HS-27A (cell line): ENCODE measurements around the gene IL16.

ENCODE experiments used
- DNase-seq: peaks from one replicate; pipeline ENCODE4 v3.0.0-alpha.2; 2012; ENCODE audit warnings: low read depth, missing footprints

Gene IL16

DNA sequence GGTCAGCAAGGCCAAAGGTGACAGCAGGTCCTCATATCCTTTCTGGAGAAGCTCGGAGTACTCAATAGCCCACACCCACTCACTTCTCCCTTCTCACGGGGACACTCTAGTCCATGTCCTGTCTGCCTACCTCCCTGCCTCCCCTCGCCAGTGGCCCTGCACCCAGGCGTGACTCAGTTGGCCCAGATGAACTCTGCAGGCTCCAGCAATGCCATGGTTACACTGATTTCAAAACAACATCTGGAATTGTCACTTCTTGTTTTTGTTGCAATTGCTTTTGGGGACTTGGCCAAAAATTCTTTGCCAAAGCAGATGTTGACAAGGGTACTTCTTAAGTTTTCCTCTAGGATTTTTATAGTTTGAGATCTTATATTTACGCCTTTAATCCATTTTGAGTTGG, 13.0 kb downstream of the IL16 start:
- no peak for DNase-seq

GRCh38 chr15:81211376-81211775, 14.7 kb downstream of the IL16 start:
- no peak for DNase-seq

DNA sequence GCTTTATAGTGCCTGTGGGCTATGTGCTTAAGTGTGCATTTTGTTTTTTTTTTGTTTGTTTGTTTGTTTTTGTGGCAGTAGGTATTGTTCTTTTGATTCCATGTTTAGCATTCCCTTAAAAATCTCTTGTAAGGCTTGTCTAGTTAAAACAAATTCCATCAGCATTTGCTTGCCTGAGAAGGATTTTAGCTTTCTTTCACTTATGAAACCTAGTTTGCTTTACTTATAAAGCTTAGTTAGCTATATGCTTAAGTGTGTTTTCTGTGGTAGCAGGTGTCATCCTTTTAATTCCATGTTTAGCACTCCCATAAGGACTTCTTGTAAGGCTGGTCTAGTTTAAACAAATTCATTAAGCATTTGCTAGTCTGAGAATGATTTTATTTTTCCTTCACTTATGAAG, 17.3 kb downstream of the IL16 start:
- DNase-seq: no peak

DNA sequence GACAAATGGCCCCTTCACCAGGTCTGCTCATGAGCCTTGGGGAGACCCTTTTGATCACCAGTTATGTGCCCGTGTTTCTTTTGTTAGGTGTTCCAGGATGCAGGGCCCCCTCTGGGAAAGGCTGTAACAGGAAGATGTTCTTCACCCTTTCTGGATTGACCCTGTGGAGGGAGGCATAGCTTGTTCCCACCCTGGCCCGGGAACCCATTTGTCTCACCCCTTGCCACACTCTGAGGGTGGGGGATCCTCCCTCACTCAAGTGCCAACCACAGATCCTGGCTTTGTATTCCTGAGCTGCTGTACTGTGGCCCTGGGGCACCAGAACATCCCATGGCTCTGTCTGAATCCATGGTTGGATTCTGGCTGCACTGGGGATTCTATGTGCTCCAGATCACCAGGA, 18.9 kb downstream of the IL16 start:
- no peak for DNase-seq

GRCh38 chr15:81215983-81216382, 19.3 kb downstream of the IL16 start:
- DNase-seq: no peak

DNA sequence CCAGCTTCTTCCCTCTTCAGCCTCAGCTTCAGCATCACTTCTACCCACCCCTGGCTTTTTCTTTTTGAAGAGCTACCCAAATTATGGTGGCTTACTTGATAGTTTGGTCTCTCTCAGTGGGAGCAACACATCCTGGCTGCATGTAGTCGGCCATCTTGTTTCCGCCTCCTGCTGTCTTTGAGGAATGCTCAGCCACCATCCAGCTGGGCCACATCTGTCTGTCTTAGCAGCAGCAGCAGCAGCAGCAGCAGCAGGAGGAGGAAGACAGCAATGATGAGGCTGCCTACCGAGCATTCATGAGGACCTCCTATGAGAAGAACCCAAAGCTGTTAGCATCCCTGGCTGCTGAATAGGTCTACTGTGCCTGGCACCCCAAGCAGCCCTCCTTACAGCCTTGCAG, 19.7 kb downstream of the IL16 start:
- no peak for DNase-seq

GRCh38 chr15:81221449-81221848, 24.8 kb downstream of the IL16 start:
- DNase-seq: no peak

- DNase-seq: no peak
Observed at GRCh38 chr15:81222007-81222406, 25.3 kb downstream of the IL16 start.

GRCh38 chr15:81223346-81223971, 26.8 kb downstream of the IL16 start:
- DNase-seq: no peak

DNA sequence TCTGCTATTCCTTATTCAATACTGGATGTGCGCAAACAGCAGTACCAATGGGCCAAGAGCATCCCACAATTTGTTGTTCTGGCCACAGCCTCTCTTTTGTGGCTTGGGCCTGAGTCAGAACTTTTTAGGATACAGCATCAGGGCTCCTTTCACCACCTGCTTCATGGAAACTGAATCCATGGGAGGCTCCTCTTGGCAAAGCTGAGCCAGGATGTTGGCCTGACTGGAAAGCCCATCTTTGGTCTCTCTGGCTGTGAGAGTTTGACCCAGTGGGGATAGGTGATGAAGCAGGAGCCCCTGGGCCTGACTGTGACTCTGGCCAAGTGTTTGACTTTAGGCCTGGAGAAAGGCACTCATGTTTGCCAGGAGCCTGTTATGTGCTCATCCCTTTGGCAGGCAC, 27.6 kb downstream of the IL16 start:
- no peak for DNase-seq

DNA sequence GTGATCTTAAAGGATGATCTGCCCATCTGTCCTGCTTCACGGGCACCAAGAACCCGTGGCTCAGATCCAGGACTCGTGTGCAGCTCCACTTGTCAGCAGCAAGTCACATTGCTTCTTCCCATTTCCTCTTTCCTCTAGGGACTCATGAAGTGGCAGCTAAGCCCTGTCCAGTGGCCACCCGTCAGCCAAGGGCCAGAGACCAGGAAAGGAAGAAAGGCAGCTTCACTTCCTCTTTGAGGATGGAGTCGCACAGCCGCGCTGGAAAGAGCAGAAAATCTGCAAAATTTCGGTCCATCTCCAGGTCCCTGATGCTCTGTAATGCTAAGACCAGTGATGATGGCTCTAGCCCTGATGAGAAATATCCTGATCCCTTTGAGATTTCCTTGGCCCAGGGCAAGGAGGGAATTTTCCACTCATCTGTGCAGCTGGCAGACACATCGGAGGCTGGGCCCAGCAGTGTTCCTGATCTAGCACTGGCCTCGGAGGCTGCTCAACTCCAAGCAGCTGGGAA, 28.5 kb downstream of the IL16 start:
- DNase-seq: no peak

DNA sequence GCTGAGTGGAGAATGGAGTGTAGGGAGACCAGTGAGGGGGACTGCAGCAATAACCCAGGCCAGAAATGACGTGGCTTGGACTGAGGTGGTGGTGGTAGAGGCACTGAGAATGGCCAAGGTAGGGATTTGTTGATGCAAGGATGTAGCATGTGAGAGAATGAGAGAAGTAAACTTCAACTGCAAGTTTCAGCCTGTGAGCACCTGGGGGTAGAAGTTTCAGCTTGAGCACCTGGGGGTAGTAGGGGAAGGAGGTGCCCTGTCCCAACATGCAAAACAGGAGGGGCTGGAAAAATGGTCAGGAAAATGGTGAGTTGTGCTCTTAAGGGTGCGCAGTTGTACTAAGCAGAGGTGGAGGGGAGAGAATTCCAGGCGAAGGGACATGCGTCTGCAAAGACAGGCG, 31.0 kb downstream of the IL16 start:
- DNase-seq: no peak

DNA sequence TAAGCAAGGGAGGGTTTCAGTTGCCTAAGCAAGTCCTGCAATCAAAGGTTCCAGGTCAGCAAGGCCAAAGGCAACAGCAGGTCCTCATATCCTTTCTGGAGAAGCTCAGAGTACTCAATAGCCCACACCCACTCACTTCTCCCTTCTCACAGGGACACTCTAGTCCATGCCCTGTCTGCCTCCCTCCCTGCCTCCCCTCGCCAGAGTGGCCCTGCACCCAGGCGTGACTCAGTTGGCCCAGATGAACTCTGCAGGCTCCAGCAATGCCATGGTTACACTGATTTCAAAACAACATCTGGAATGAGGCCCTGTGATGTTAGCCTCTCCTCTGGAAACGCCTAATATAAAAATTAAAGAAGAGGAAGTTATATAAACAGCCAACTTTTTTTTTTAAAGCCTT, 32.9 kb downstream of the IL16 start:
- DNase-seq: no peak

GRCh38 chr15:81235276-81236123, 38.8 kb downstream of the IL16 start:
- no peak for DNase-seq

- no peak for DNase-seq
Observed at GRCh38 chr15:81239190-81239589, 42.5 kb downstream of the IL16 start.

DNA sequence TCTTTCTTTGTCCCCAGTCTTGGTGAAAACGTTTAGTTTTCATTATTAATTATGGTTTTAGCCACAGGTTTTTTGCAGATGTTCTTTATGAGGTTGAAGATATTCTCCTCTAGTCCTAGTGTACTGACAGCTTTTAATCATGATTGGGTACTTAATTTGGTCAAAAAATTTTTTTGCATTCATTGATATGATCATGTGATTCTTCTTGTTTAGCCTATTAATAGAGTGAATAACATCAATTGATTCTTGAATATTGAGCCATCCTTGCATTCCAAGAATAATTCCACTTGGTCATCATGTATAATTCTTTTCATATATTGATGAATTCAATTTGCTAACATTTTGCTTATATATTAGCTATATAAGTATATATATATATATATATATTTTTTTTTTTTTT, 46.1 kb downstream of the IL16 start:
- DNase-seq: no peak

GRCh38 chr15:81244306-81244705, 47.6 kb downstream of the IL16 start:
- no peak for DNase-seq

- no peak for DNase-seq
Observed at GRCh38 chr15:81253846-81254245, 57.2 kb downstream of the IL16 start.

GRCh38 chr15:81254277-81254915, 57.7 kb downstream of the IL16 start:
- DNase-seq: no peak

DNA sequence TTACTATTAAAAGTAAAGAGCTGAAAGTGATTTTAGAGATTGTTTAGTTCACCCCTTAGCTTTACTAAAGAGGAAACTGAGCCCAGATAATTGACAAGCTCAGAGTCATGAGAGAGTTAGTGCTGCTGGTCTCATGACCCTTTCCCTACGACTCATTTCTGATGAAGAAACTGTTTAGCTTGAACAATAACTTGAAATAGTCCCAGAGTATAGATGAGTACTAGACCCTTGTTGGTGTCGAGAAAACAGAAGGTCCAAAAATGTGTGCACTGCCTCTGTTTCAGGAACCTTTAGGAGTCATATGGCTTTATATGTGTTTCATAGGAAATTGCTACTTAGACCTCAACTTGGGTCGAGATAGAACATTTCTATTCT, 58.2 kb downstream of the IL16 start:
- DNase-seq: no peak

- DNase-seq: no peak
Observed at GRCh38 chr15:81255315-81255957, 58.8 kb downstream of the IL16 start.

DNA sequence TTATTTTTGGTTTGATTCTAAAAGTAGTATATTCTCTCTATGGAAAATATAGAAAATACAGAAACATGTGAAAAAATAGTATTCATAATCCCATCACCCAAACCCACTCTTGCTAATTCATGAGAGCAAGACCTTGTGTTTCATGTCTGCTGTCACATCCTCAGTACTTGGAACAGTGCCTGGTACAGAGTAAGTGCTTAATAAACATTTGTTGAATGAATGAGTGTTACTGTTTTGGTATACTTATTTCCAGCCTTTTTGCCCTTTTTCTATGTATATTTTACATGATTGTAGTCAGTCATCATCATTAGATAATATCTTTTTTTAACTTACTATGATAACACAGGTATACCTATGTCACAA, 59.3 kb downstream of the IL16 start:
- DNase-seq: no peak

DNA sequence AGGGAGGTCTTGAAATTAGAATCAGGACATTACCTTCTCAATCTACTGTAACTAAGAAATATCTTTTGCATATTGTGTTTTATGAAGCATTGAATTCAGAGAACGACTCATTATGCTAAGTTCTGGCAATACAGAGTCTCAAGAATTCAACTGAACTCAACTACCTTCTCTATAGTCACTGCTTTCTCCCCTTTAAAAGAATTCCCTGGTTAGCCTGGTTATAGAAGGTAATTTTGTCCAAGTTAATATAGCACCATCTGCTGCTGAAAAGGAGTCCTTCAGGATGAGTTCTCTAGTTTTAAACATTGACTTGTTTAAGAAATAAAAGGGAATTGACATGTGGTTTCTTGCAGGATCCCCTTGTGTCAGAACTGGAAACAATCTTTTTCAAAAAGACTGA, 60.2 kb downstream of the IL16 start:
- peak; percentile 27 for DNase-seq
